Keratinocyte (primary cell): ENCODE measurements around the gene PRDM11.

Experiments used
- CTCF ChIP-seq, 3 experiments: IDR thresholded peaks in 1 of 3; conservative IDR thresholded peaks in 1 of 3; optimal IDR thresholded peaks in 1 of 3; 2 replicates in 2 of 3; 3 replicates in 1 of 3; pipeline versions ENCODE3 to v1.5.1; 2011; ENCODE audit warnings: low read length in 3 of 3, mild to moderate bottlenecking in 3 of 3, moderate library complexity in 2 of 3, control low read depth in 1 of 3, inconsistent platforms in 1 of 3; ENCODE audit not compliant: insufficient read depth in 2 of 3; ENCODE audit errors: extremely low read depth in 1 of 3
- EZH2 ChIP-seq: IDR thresholded peaks from one replicate; pipeline ENCODE4 v1.6.1; 2012; ENCODE audit warnings: inconsistent platforms, mild to moderate bottlenecking, low read length, moderate library complexity

DNA sequence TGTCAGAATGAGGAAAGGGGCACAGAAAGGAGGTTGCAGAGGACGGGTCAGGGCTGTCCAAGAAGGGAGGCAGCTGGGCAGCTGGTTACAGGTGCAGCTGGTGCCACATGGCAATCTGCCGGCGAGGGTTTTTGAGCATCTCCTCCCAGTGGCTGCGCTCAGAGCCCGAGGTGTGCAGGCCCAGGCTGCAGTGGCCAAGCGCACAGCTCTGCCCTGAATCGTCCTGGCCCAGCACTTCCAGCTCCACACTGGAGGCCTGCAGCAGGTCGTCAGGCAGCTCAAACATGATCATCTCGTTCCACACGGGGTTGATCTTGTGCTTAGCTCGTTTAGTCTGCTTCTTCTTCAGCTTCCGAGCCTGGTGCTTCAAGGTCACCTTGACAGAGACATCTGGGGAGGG, 97.5 kb downstream of the PRDM11 start:
- TF ChIP-seq EZH2 (no peak), CTCF (optimal IDR thresholded peaks at IDR 0.05 in 1 of 3, IDR thresholded peaks at IDR 0.05 in 1 of 3, conservative IDR thresholded peaks at IDR 0.05 in 1 of 3; ENCODE audit: extremely low read depth in 1 of 3, insufficient read depth in 2 of 3, low read length in 3 of 3) (no peak)
